ENCODE data around the gene HOOK2. TPM values are rescaled to one million over a fixed set of nuclear protein-coding genes. Genes with fewer than 3 reads are reported as not detected.

Gene HOOK2
- total and polyA plus RNA-seq, 4 donors, result 39.8 to 67.4 (median 50.6) TPM

DNA sequence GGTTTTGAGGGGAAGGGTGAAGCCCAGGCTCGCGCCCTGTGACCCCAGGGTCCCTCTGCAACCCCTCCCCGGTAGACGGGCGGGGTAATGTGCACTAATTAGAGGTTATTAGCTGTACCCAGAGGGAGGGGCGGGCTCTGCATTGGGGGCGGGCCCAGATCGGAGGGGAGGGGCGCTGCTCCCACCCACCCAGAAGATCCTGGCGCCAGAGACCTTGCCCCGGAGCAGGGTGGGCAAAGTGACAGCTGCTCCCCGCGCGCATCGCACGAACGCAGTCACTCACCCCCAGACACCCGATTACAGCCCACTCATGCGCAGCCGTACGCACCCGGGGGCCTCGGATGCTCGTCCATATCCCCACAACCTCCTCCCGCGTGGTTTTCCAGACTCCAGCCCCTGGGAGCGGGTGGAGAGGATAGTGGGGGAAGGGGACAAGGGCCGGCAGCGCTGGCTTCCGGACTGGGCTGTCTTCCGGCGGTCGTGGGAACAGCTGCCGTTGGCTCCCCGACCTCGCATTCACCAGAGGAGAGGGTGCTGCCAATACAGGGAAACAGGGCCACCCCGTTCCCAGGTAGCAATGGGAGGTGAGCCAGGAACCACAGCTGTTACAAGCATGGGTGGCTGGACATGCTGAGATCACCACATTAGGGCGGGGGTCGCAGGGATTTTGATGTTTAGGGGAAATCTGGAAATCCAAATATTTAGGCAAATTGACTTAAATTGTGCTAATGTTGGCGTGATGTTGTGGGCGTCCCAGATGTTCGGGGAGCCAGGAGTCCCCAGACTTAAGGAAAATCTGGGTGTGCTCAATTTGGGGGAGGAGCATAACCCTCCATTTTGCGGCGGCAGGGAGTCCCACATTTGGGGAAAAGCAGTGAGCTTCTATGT is 2.9 kb upstream of the HOOK2 start:
- H3K4me1 ChIP-seq (ENCODE audit: control insufficient read depth in 5 of 5, insufficient read depth in 5 of 5, low read length in 5 of 5), result peaks cover 0 to 47% (median 19%) of the 10 kb centered on the region in 5 donors
- H3K9me3 ChIP-seq (ENCODE audit: control insufficient read depth in 4 of 4, insufficient read depth in 3 of 4, low read length in 3 of 4), result no peaks in the 10 kb centered on the region
- 2 to 3% methylated on average over 43 to 44 of the region's 44 CpGs for WGBS, 2 donors
- ATAC-seq (ENCODE audit: insufficient read depth, low FRiP score), result peak; percentile 3
- TF ChIP-seq, protein P1, sequence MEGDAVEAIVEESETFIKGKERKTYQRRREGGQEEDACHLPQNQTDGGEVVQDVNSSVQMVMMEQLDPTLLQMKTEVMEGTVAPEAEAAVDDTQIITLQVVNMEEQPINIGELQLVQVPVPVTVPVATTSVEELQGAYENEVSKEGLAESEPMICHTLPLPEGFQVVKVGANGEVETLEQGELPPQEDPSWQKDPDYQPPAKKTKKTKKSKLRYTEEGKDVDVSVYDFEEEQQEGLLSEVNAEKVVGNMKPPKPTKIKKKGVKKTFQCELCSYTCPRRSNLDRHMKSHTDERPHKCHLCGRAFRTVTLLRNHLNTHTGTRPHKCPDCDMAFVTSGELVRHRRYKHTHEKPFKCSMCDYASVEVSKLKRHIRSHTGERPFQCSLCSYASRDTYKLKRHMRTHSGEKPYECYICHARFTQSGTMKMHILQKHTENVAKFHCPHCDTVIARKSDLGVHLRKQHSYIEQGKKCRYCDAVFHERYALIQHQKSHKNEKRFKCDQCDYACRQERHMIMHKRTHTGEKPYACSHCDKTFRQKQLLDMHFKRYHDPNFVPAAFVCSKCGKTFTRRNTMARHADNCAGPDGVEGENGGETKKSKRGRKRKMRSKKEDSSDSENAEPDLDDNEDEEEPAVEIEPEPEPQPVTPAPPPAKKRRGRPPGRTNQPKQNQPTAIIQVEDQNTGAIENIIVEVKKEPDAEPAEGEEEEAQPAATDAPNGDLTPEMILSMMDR (IDR thresholded peaks at IDR 0.05; ENCODE audit: control extremely low read depth, extremely low read depth), result no peak
- peak overlapping the region; percentile 37 to 72 for H3K9ac ChIP-seq (ENCODE audit: insufficient read depth in 1 of 2, low read length in 2 of 2)
- DNase-seq, result peak; percentile 84 to 90 (median 86)
- no peaks in the 10 kb centered on the region for H3K27me3 ChIP-seq (ENCODE audit: control insufficient read depth in 3 of 3, insufficient read depth in 3 of 3, low read length in 2 of 3)
- H3K27ac ChIP-seq (ENCODE audit: low read depth in 1 of 2, low read length in 1 of 2), result peak overlapping the region; percentile 86 to 91
- H3K4me3 ChIP-seq, result peak overlapping the region; percentile 42
- H3K36me3 ChIP-seq (ENCODE audit: control insufficient read depth in 4 of 4, insufficient read depth in 4 of 4, low read length in 4 of 4), result peaks cover 0 to 3% (median 0%) of the 10 kb centered on the region in 4 donors

DNA sequence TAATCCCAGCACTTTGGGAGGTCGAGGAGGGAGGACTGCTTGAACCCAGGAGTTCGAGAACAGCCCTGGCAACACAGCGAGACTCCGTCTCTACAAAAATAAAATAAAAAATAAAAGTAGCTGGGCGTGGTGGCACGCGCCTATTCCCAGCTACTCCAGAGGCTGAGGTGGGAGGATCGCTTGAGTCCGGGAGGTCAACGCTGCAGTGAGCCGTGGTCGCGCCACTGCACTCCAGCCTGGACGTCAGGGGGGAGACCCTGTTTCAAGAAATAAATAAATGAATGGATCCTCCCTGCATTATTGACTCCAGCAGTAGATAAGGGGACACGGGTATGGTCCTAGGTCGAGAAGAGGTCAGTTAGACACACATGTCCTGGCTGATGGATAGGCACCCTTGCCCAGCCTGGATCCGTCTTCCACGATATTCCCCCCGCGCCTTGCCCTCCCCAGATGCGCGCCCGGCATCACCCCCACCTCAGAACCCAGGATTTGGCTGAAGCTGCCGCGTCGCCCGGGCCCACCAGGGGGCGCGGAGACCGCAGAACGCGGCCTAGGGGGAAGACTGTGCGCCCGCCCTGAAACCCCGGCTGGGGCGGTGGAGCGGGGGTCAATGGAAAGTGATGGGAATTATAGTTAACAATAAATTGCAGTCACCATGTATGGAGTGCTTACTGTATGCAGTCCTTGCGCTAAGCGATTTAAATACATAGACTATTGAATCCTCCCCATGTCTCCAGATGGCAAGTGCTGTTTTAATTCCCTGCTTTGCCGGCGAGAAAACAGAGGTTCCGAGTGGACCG is 2.1 kb upstream of the HOOK2 start:
- peaks cover 0 to 3% (median 0%) of the 10 kb centered on the region in 4 donors for H3K36me3 ChIP-seq (ENCODE audit: control insufficient read depth in 4 of 4, insufficient read depth in 4 of 4, low read length in 4 of 4)
- peak; percentile 82 to 85 (median 85) for DNase-seq
- H3K4me1 ChIP-seq (ENCODE audit: control insufficient read depth in 5 of 5, insufficient read depth in 5 of 5, low read length in 5 of 5), result peaks cover 0 to 41% (median 17%) of the 10 kb centered on the region in 5 donors
- TF ChIP-seq, protein P1 (IDR thresholded peaks at IDR 0.05; ENCODE audit: control extremely low read depth, extremely low read depth), result peak; percentile 82
- ATAC-seq (ENCODE audit: insufficient read depth, low FRiP score), result peak; percentile 55
- 9 to 14% methylated on average over 43 of the region's 43 CpGs for WGBS, 2 donors
- H3K27ac ChIP-seq (ENCODE audit: low read depth in 1 of 2, low read length in 1 of 2), result peak overlapping the region; percentile 86 to 91
- peak overlapping the region in 1 of 2 donors; percentile 37 for H3K9ac ChIP-seq (ENCODE audit: insufficient read depth in 1 of 2, low read length in 2 of 2)
- no peaks in the 10 kb centered on the region for H3K27me3 ChIP-seq (ENCODE audit: control insufficient read depth in 3 of 3, insufficient read depth in 3 of 3, low read length in 2 of 3)
- H3K9me3 ChIP-seq (ENCODE audit: control insufficient read depth in 4 of 4, insufficient read depth in 3 of 4, low read length in 3 of 4), result no peaks in the 10 kb centered on the region
- H3K4me3 ChIP-seq, result peak overlapping the region; percentile 42

DNA sequence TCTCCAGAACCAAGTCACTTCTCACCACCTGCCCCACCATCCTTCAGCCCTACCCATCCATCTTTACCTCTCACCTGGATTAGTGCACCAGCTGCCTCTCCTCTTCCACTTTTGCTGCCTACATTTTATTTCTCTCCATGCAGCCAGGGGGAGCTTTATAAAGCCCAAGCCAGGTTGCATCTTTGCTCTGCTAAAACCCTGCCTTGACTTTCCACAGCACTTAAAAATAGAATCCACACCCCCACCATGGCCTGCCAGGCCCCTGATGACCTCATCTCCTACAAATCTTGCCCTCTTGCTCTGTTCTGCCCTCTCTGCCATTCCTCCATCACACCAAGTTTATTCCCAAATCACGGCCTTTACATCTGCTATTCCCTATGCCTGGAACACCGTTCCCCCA is 1.8 kb downstream of the HOOK2 start:
- Histone ChIP-seq H3K9me3 (ENCODE audit: control insufficient read depth in 4 of 4, insufficient read depth in 3 of 4, low read length in 3 of 4) (no peaks in the 10 kb centered on the region), H3K27me3 (ENCODE audit: control insufficient read depth in 3 of 3, insufficient read depth in 3 of 3, low read length in 2 of 3) (no peaks in the 10 kb centered on the region), H3K36me3 (ENCODE audit: control insufficient read depth in 4 of 4, insufficient read depth in 4 of 4, low read length in 4 of 4) (peaks cover 0 to 12% (median 1%) of the 10 kb centered on the region in 4 donors), H3K4me1 (ENCODE audit: control insufficient read depth in 5 of 5, insufficient read depth in 5 of 5, low read length in 5 of 5) (peaks cover 0 to 18% (median 4%) of the 10 kb centered on the region in 5 donors), H3K4me3 (no peak overlapping the region), H3K9ac (ENCODE audit: insufficient read depth in 1 of 2, low read length in 2 of 2) (no peak overlapping the region), H3K27ac (ENCODE audit: low read depth in 1 of 2, low read length in 1 of 2) (peak overlapping the region in 1 of 2 donors; percentile 87)
- DNase-seq, result no peak
- WGBS, 2 donors, result 92 to 93% methylated on average over 2 of the region's 2 CpGs
- TF ChIP-seq, protein P1 (IDR thresholded peaks at IDR 0.05; ENCODE audit: control extremely low read depth, extremely low read depth), result no peak
- ATAC-seq (ENCODE audit: insufficient read depth, low FRiP score), result no peak

All from lung (tissue), 12 donors.